HEK293T (cell line): Measurements from ENCODE around the gene RNF180.

ENCODE experiments used
- CTBP1 ChIP-seq: fragments of 450-650 bp; IDR thresholded peaks from 2 replicates; pipeline ENCODE4 v1.6.1; 2016; ENCODE audit warnings: borderline replicate concordance
- FOXA1 ChIP-seq: fragments of 450-650 bp; IDR thresholded peaks from 2 replicates; pipeline ENCODE4 v1.6.1; 2016; ENCODE audit warnings: mild to moderate bottlenecking
- HDGF ChIP-seq: fragments of 450-650 bp; IDR thresholded peaks from 2 replicates; pipeline ENCODE4 v1.6.1; 2017; ENCODE audit warnings: antibody characterized with exemption, borderline replicate concordance
- NFRKB ChIP-seq: fragments of 450-650 bp; IDR thresholded peaks from 2 replicates; pipeline ENCODE4 v1.6.1; 2016; ENCODE audit warnings: mild to moderate bottlenecking, moderate library complexity
- SP1 ChIP-seq: fragments of 450-650 bp; IDR thresholded peaks from 2 replicates; pipeline ENCODE4 v1.6.1; 2017
- SUZ12 ChIP-seq: fragments of 450-650 bp; IDR thresholded peaks from 2 replicates; pipeline ENCODE4 v1.6.1; 2016; ENCODE audit warnings: mild to moderate bottlenecking
- TARDBP ChIP-seq: fragments of 450-650 bp; IDR thresholded peaks from 2 replicates; pipeline ENCODE4 v1.6.1; 2016

GRCh38 chr5:64269164-64269563 is 103.5 kb downstream of the RNF180 start:
- TF ChIP-seq CTBP1 (no peak), TARDBP (no peak), SUZ12 (no peak), FOXA1 (no peak), HDGF (no peak), SP1 (no peak), NFRKB (no peak)
